ACC112 (cell line): ENCODE results near the gene TUNAR.
"Not testable (repeated sequence)": the region's sequence is repeated elsewhere in the genome, so short reads cannot be mapped to it uniquely, and the experiment has no call there.

ENCODE experiments used
- H2AFZ ChIP-seq: fragments of 200-600 bp; sonication (generic); one replicate; pipeline ENCODE4 v1.6.0; 2017; ENCODE audit warnings: antibody characterized with exemption, low read length; ENCODE audit not compliant: unreplicated experiment
- H3K27ac ChIP-seq: fragments of 200-600 bp; sonication (generic); 2 replicates; pipeline ENCODE4 v1.5.1; 2014; ENCODE audit warnings: low read depth, mild to moderate bottlenecking, antibody characterized with exemption, low read length, moderate library complexity
- H3K27me3 ChIP-seq: fragments of 200-600 bp; sonication (generic); 2 replicates; pipeline ENCODE4 v1.6.1; 2014; ENCODE audit warnings: mild to moderate bottlenecking, antibody characterized with exemption, low read length, moderate library complexity, mixed read lengths; ENCODE audit not compliant: insufficient read depth
- H3K36me3 ChIP-seq: fragments of 200-600 bp; sonication (generic); 2 replicates; pipeline ENCODE4 v1.6.1; 2016; ENCODE audit warnings: mild to moderate bottlenecking, antibody characterized with exemption, low read length, moderate library complexity, mixed read lengths; ENCODE audit not compliant: insufficient read depth
- H3K4me1 ChIP-seq: fragments of 200-600 bp; sonication (generic); one replicate; pipeline ENCODE4 v1.6.1; 2016; ENCODE audit warnings: low read length, mixed read lengths; ENCODE audit not compliant: insufficient read depth, unreplicated experiment, control insufficient read depth
- H3K4me3 ChIP-seq: fragments of 200-600 bp; sonication (generic); 2 replicates; pipeline ENCODE4 v1.5.1; 2014; ENCODE audit warnings: mild to moderate bottlenecking, low read depth, low read length
- H3K79me2 ChIP-seq: fragments of 200-600 bp; sonication (generic); one replicate; pipeline ENCODE4 v1.6.0; 2016; ENCODE audit warnings: low read length; ENCODE audit not compliant: control insufficient read depth, unreplicated experiment, insufficient read depth

TUNAR gene

GRCh38 chr14:95968048-95968447, 91.4 kb downstream of the TUNAR start:
- not testable (repeated sequence) for H3K4me1 ChIP-seq, H3K36me3 ChIP-seq, H3K27me3 ChIP-seq, H2AFZ ChIP-seq, H3K4me3 ChIP-seq, H3K27ac ChIP-seq, H3K79me2 ChIP-seq
